ENCODE results near the gene MLLT6. TPM values are rescaled to one million over a fixed set of nuclear protein-coding genes. Genes with fewer than 3 reads are reported as not detected.

The MLLT6 gene
- total and polyA plus RNA-seq, 2 of the 13 experiments (the other 11 are each of a cell fraction or from before 2014, with no cell fraction given): 50.7 to 69.5 TPM

DNA sequence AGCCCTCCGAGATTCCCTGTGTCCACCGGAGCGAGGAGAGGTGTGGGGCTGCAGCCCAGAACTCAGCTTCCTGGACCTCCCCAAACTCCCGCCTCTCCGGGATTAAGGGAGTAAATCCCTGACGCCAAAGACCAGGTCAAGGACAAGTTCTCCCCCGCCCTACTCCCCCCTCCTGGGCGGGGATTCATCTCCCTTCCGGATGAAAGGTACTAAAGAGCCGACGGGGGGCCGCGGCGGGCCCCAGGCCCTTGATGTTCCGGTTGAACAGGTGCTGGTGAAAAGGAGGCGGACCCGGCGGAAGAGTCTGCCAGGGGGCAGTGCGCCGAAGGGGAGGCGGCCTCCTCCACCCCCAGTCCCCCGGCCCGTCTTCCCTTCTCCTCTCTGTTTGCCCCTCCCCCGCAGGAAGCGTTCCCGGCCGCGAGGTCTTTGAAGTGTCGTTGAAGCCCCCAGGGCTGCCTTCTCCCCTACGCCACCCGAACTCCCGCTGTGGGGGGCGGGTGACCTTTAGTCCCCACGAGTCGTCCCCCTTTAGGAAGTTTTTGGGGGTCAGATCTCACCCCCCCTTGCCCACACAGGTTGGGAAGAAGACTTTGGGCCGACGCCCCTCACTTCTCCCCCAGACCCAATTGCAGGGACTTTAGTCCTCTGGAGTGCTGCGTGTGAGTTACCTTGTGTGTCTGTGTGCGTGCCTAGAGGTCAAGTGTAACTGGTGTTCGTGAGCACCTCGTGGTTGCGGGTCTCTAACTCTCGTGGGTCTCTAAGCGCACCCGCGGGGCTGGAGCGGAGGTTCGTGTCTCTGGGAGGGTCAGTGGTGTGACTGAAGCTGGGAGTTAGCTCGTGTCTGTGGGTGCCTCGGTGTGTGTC lies 1.1 kb upstream of the MLLT6 start (continued):
- TF ChIP-seq SP1 (IDR thresholded peaks at IDR 0.05) (no peak), SP1 (CRISPR knock-in tag; IDR thresholded peaks at IDR 0.05) (peak; percentile 91), KLF16 (CRISPR knock-in tag; IDR thresholded peaks at IDR 0.05) (peak; percentile 95 to 100), ZNF121 (CRISPR knock-in tag; IDR thresholded peaks at IDR 0.05) (no peak), PHF21A (CRISPR knock-in tag; IDR thresholded peaks at IDR 0.05) (peak; percentile 99), ZNF589 (CRISPR knock-in tag; conservative IDR thresholded peaks at IDR 0.05) (no peak; the same call in 1 of the 2 replicates), ISL2 (CRISPR knock-in tag; IDR thresholded peaks at IDR 0.05) (peak; percentile 98), ZNF569 (CRISPR knock-in tag; IDR thresholded peaks at IDR 0.05; ENCODE audit: borderline replicate concordance) (no peak), ZNF326 (CRISPR knock-in tag; IDR thresholded peaks at IDR 0.05; ENCODE audit: borderline replicate concordance) (no peak), KDM5A (IDR thresholded peaks at IDR 0.05; ENCODE audit: borderline replicate concordance, low read length) (peak; percentile 55; the same call in 1 of the 2 replicates), FOXM1 (CRISPR knock-in tag; IDR thresholded peaks at IDR 0.05) (no peak)
- TF ChIP-seq, protein P1, sequence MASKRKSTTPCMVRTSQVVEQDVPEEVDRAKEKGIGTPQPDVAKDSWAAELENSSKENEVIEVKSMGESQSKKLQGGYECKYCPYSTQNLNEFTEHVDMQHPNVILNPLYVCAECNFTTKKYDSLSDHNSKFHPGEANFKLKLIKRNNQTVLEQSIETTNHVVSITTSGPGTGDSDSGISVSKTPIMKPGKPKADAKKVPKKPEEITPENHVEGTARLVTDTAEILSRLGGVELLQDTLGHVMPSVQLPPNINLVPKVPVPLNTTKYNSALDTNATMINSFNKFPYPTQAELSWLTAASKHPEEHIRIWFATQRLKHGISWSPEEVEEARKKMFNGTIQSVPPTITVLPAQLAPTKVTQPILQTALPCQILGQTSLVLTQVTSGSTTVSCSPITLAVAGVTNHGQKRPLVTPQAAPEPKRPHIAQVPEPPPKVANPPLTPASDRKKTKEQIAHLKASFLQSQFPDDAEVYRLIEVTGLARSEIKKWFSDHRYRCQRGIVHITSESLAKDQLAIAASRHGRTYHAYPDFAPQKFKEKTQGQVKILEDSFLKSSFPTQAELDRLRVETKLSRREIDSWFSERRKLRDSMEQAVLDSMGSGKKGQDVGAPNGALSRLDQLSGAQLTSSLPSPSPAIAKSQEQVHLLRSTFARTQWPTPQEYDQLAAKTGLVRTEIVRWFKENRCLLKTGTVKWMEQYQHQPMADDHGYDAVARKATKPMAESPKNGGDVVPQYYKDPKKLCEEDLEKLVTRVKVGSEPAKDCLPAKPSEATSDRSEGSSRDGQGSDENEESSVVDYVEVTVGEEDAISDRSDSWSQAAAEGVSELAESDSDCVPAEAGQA (IDR thresholded peaks at IDR 0.05; ENCODE audit: low read depth): peak; percentile 76
- TF ChIP-seq, protein P1 (CRISPR knock-in tag; IDR thresholded peaks at IDR 0.05; ENCODE audit: borderline replicate concordance): peak; percentile 70
- TF ChIP-seq, protein P2, sequence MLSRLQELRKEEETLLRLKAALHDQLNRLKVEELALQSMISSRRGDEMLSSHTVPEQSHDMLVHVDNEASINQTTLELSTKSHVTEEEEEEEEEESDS (CRISPR knock-in tag; IDR thresholded peaks at IDR 0.05; ENCODE audit: borderline replicate concordance): peak; percentile 78; the same call in 1 of the 2 replicates
- TF ChIP-seq, protein P3, sequence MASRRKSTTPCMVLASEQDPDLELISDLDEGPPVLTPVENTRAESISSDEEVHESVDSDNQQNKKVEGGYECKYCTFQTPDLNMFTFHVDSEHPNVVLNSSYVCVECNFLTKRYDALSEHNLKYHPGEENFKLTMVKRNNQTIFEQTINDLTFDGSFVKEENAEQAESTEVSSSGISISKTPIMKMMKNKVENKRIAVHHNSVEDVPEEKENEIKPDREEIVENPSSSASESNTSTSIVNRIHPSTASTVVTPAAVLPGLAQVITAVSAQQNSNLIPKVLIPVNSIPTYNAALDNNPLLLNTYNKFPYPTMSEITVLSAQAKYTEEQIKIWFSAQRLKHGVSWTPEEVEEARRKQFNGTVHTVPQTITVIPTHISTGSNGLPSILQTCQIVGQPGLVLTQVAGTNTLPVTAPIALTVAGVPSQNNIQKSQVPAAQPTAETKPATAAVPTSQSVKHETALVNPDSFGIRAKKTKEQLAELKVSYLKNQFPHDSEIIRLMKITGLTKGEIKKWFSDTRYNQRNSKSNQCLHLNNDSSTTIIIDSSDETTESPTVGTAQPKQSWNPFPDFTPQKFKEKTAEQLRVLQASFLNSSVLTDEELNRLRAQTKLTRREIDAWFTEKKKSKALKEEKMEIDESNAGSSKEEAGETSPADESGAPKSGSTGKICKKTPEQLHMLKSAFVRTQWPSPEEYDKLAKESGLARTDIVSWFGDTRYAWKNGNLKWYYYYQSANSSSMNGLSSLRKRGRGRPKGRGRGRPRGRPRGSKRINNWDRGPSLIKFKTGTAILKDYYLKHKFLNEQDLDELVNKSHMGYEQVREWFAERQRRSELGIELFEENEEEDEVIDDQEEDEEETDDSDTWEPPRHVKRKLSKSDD (CRISPR knock-in tag; IDR thresholded peaks at IDR 0.05; ENCODE audit: low read depth): no peak
- TF ChIP-seq, protein P4, sequence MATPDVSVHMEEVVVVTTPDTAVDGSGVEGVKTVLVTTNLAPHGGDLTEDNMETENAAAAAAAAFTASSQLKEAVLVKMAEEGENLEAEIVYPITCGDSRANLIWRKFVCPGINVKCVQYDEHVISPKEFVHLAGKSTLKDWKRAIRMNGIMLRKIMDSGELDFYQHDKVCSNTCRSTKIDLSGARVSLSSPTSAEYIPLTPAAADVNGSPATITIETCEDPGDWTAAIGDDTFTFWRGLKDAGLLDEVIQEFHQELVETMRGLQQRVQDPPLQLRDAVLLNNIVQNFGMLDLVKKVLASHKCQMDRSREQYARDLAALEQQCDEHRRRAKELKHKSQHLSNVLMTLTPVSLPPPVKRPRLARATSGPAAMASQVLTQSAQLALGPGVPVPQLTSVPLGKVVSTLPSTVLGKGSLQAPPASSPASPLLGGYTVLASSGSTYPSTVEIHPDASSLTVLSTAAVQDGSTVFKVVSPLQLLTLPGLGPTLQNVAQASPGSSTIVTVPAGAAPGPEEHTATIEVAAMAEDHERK (CRISPR knock-in tag; IDR thresholded peaks at IDR 0.05; ENCODE audit: low read depth): peak; percentile 73
- TF ChIP-seq, protein P5, sequence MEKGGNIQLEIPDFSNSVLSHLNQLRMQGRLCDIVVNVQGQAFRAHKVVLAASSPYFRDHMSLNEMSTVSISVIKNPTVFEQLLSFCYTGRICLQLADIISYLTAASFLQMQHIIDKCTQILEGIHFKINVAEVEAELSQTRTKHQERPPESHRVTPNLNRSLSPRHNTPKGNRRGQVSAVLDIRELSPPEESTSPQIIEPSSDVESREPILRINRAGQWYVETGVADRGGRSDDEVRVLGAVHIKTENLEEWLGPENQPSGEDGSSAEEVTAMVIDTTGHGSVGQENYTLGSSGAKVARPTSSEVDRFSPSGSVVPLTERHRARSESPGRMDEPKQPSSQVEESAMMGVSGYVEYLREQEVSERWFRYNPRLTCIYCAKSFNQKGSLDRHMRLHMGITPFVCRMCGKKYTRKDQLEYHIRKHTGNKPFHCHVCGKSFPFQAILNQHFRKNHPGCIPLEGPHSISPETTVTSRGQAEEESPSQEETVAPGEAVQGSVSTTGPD (CRISPR knock-in tag; IDR thresholded peaks at IDR 0.05): peak; percentile 89

Measured in HepG2 (cell line).